Gastroesophageal sphincter (tissue), 3 donors: ENCODE results near the gene BTRC.

ENCODE experiments used
- EP300 ChIP-seq: sonication (generic); formaldehyde crosslinking; IDR thresholded peaks from one replicate; pipeline ENCODE4 v1.6.1; 2017; ENCODE audit warnings: antibody characterized with exemption, mild to moderate bottlenecking
- POLR2A ChIP-seq, 2 donors: fragments of 450-650 bp; IDR thresholded peaks; one replicate each; pipeline ENCODE4 v1.6.1; 2017; ENCODE audit warnings: antibody characterized with exemption in 2 of 2, mild to moderate bottlenecking in 2 of 2, moderate library complexity in 1 of 2
- POLR2AphosphoS5 ChIP-seq: sonication (generic); formaldehyde crosslinking; IDR thresholded peaks from one replicate; pipeline ENCODE4 v1.6.1; 2017; ENCODE audit warnings: antibody characterized with exemption
- TF ChIP-seq, protein P1 (sequence below), 4 experiments: fragments of 200-600 bp in 2 of 4; fragments of 450-650 bp in 2 of 4; sonication (generic) in 1 of 4; IDR thresholded peaks; one replicate each; pipeline ENCODE4 v1.5.1; 2017 to 2019; ENCODE audit warnings: antibody characterized with exemption in 4 of 4, mild to moderate bottlenecking in 2 of 4, moderate library complexity in 2 of 4

- TF ChIP-seq, protein P1, sequence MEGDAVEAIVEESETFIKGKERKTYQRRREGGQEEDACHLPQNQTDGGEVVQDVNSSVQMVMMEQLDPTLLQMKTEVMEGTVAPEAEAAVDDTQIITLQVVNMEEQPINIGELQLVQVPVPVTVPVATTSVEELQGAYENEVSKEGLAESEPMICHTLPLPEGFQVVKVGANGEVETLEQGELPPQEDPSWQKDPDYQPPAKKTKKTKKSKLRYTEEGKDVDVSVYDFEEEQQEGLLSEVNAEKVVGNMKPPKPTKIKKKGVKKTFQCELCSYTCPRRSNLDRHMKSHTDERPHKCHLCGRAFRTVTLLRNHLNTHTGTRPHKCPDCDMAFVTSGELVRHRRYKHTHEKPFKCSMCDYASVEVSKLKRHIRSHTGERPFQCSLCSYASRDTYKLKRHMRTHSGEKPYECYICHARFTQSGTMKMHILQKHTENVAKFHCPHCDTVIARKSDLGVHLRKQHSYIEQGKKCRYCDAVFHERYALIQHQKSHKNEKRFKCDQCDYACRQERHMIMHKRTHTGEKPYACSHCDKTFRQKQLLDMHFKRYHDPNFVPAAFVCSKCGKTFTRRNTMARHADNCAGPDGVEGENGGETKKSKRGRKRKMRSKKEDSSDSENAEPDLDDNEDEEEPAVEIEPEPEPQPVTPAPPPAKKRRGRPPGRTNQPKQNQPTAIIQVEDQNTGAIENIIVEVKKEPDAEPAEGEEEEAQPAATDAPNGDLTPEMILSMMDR (IDR thresholded peaks at IDR 0.05): no peak
- TF ChIP-seq POLR2AphosphoS5: no peak
- TF ChIP-seq EP300: no peak
- TF ChIP-seq POLR2A (IDR thresholded peaks at IDR 0.05): no peak
Measured at GRCh38 chr10:101567165-101568006, 213.4 kb downstream of the BTRC start.
